Natural killer cell (primary cell): ENCODE data around the gene ARL15. TPM values are rescaled to one million over a fixed set of nuclear protein-coding genes. Genes with fewer than 3 reads are reported as not detected.

ENCODE experiments used
- ATAC-seq, 3 donors: fragments of 150-1000 bp in 2 of 3; fragments of 200-7000 bp in 1 of 3; cut with Tn5 transposase; 1 replicate in 1 of 3; 2 replicates in 2 of 3; pipeline ENCODE4 v1.10.0; 2021; ENCODE audit warnings: mild to moderate bottlenecking in 2 of 3, moderate library complexity in 2 of 3
- DNase-seq, 2 donors: peaks; one replicate each; pipeline versions ENCODE4 v3.0.0 to v3.0.0-alpha.2; 2013 to 2021; ENCODE audit warnings: mixed read lengths in 1 of 2
- H3K27ac ChIP-seq: one replicate; pipeline ENCODE4 v1.5.1; 2013; ENCODE audit warnings: mild to moderate bottlenecking, low read length
- H3K27me3 ChIP-seq: one replicate; pipeline ENCODE4 v1.6.1; 2013; ENCODE audit warnings: low read length; ENCODE audit not compliant: control insufficient read depth, insufficient read depth
- H3K36me3 ChIP-seq: one replicate; pipeline ENCODE4 v1.6.1; 2013; ENCODE audit warnings: low read length; ENCODE audit not compliant: control insufficient read depth, insufficient read depth
- H3K4me1 ChIP-seq: one replicate; pipeline ENCODE4 v1.6.1; 2013; ENCODE audit warnings: low read length; ENCODE audit not compliant: control insufficient read depth, insufficient read depth
- H3K4me3 ChIP-seq: one replicate; pipeline ENCODE4 v1.5.1; 2013; ENCODE audit warnings: low read length
- H3K9me3 ChIP-seq: one replicate; pipeline ENCODE4 v1.6.1; 2013; ENCODE audit warnings: low read length; ENCODE audit not compliant: control insufficient read depth, insufficient read depth
- H3K27ac Mint-ChIP-seq, 2 donors: one replicate each; pipeline ENCODE4 v1.8.0; 2022; ENCODE audit warnings: mild to moderate bottlenecking in 2 of 2, mixed read lengths in 2 of 2, moderate library complexity in 1 of 2
- H3K27me3 Mint-ChIP-seq, 2 donors: one replicate each; pipeline ENCODE4 v1.8.0; 2022; ENCODE audit warnings: low read depth in 2 of 2, mixed read lengths in 2 of 2
- H3K36me3 Mint-ChIP-seq: one replicate; pipeline ENCODE4 v1.8.0; 2022; ENCODE audit warnings: mixed read lengths
- H3K4me1 Mint-ChIP-seq, 2 donors: one replicate each; pipeline ENCODE4 v1.8.0; 2022; ENCODE audit warnings: mixed read lengths in 2 of 2
- H3K4me3 Mint-ChIP-seq: one replicate; pipeline ENCODE4 v1.8.0; 2022; ENCODE audit warnings: mild to moderate bottlenecking, moderate library complexity, mixed read lengths
- H3K9me3 Mint-ChIP-seq, 2 donors: one replicate each; pipeline ENCODE4 v1.8.0; 2022; ENCODE audit warnings: mixed read lengths in 2 of 2
- CTCF ChIP-seq: fragments of 200-600 bp; IDR thresholded peaks from one replicate; pipeline ENCODE4 v1.8.0; 2022; ENCODE audit warnings: antibody characterized with exemption
- WGBS: methylation state at CpG from one replicate; pipeline ENCODE4 v1.1.7; 2013; ENCODE audit warnings: missing lambda C conversion rate; ENCODE audit not compliant: insufficient coverage; 5-methylcytosine and 5-hydroxymethylcytosine counted together
- intact Hi-C: fragments of 100-400 bp; cut with micrococcal nuclease; formaldehyde crosslinking; loops from one replicate; pipeline ENCODE4 v1.14.2; 2022
- total RNA-seq, 4 donors: library from RNA; stranded (reverse); fragments of 120-200 nt in 1 of 4; gene quantifications; one replicate each; pipeline versions ENCODE4 v1.2.3 to v1.2.4, GENCODE V29; 2013 to 2022

Gene ARL15
- total RNA-seq, 3 donors from 2014 or later (not counting 1 experiment from before 2014, with no cell fraction given) = 28.9 to 35.1 (median 33.1) TPM

- Mint-ChIP-seq H3K27me3 (no peaks in the 10 kb centered on the region), H3K36me3 (no peaks in the 10 kb centered on the region), H3K9me3 (no peaks in the 10 kb centered on the region), H3K4me1 (peaks cover 21% of the 10 kb centered on the region in 2 donors), H3K4me3 (no peak overlapping the region), H3K27ac (no peak overlapping the region)
- TF ChIP-seq CTCF = no peak
- intact Hi-C loops = loop anchor here (10.0 kb wide), 1 partner anchor 746 kb away; no protein-coding TSS in a partner anchor
- no peak for ATAC-seq
- no peak for DNase-seq
- Histone ChIP-seq H3K4me3 (no peak overlapping the region), H3K9me3 (no peaks in the 10 kb centered on the region), H3K4me1 (no peaks in the 10 kb centered on the region), H3K36me3 (no peaks in the 10 kb centered on the region), H3K27me3 (no peaks in the 10 kb centered on the region), H3K27ac (no peak overlapping the region)
- 91% methylated on average over 10 of the region's 12 CpGs for WGBS
Observed at GRCh38 chr5:54220230-54221040, 89.9 kb downstream of the ARL15 start.

GRCh38 chr5:54217826-54218503 lies 92.4 kb downstream of the ARL15 start:
- Histone ChIP-seq H3K9me3 (no peaks in the 10 kb centered on the region), H3K27ac (no peak overlapping the region), H3K27me3 (no peaks in the 10 kb centered on the region), H3K4me3 (no peak overlapping the region), H3K4me1 (no peaks in the 10 kb centered on the region), H3K36me3 (no peaks in the 10 kb centered on the region)
- Mint-ChIP-seq H3K4me3 (no peak overlapping the region), H3K4me1 (peaks cover 23% of the 10 kb centered on the region in 2 donors), H3K27ac (no peak overlapping the region), H3K9me3 (no peaks in the 10 kb centered on the region), H3K36me3 (no peaks in the 10 kb centered on the region), H3K27me3 (no peaks in the 10 kb centered on the region)
- DNase-seq = peak in 1 of 2 donors; percentile 60
- 80% methylated on average over 6 of the region's 8 CpGs for WGBS
- intact Hi-C loops = no loop called here
- peak in 2 of 3 donors; percentile 29 to 65 for ATAC-seq
- TF ChIP-seq CTCF = peak; percentile 63

GRCh38 chr5:54215233-54215736 lies 95.1 kb downstream of the ARL15 start:
- no peak for TF ChIP-seq CTCF
- Mint-ChIP-seq H3K4me3 (no peak overlapping the region), H3K4me1 (peaks cover 33 to 36% of the 10 kb centered on the region in 2 donors), H3K27me3 (no peaks in the 10 kb centered on the region), H3K36me3 (no peaks in the 10 kb centered on the region), H3K9me3 (no peaks in the 10 kb centered on the region), H3K27ac (no peak overlapping the region)
- no peak overlapping the region for H3K4me3 ChIP-seq
- no peaks in the 10 kb centered on the region for H3K9me3 ChIP-seq
- no peaks in the 10 kb centered on the region for H3K36me3 ChIP-seq
- H3K4me1 ChIP-seq = no peaks in the 10 kb centered on the region
- H3K27me3 ChIP-seq = no peaks in the 10 kb centered on the region
- no peak for DNase-seq
- 75% methylated on average over 12 of the region's 12 CpGs for WGBS
- intact Hi-C loops = no loop called here
- H3K27ac ChIP-seq = no peak overlapping the region
- no peak for ATAC-seq
